ENCODE data around the gene ABHD10. TPM values are rescaled to one million over a fixed set of nuclear protein-coding genes. Genes with fewer than 3 reads are reported as not detected.

The ABHD10 gene
- total and polyA plus RNA-seq, 2 experiments from 2014 or later = 25.6 to 36.2 TPM

DNA sequence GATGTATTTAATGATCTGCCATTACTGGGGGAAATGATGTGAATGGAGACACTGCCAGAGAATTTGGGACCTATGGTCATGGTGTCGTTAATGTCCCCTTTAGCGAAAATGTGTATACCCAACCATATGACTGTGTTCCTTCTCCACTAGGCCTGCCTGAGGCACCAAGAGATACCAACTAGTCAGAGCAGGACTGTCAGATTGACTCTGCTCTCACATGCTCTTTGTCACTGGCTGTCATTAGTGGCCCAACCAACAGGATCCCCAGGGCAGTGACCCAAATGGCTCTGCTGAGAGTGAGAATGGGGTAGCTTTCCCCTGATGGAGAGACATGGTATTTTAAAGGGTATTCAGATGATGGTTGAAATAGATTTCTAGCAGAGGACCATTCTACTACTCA is 22.7 kb downstream of the ABHD10 start:
- no peak for TF ChIP-seq EZH2 (IDR thresholded peaks at IDR 0.05; ENCODE audit: borderline replicate concordance)
- TF ChIP-seq, protein P1, sequence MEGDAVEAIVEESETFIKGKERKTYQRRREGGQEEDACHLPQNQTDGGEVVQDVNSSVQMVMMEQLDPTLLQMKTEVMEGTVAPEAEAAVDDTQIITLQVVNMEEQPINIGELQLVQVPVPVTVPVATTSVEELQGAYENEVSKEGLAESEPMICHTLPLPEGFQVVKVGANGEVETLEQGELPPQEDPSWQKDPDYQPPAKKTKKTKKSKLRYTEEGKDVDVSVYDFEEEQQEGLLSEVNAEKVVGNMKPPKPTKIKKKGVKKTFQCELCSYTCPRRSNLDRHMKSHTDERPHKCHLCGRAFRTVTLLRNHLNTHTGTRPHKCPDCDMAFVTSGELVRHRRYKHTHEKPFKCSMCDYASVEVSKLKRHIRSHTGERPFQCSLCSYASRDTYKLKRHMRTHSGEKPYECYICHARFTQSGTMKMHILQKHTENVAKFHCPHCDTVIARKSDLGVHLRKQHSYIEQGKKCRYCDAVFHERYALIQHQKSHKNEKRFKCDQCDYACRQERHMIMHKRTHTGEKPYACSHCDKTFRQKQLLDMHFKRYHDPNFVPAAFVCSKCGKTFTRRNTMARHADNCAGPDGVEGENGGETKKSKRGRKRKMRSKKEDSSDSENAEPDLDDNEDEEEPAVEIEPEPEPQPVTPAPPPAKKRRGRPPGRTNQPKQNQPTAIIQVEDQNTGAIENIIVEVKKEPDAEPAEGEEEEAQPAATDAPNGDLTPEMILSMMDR (IDR thresholded peaks at IDR 0.05; ENCODE audit: poor library complexity) = no peak
- no peak for TF ChIP-seq EZH2phosphoT487 (IDR thresholded peaks at IDR 0.05; ENCODE audit: low read depth, severe bottlenecking, unreplicated experiment)
- 86% methylated on average over 2 of the region's 2 CpGs for WGBS (ENCODE audit: low lambda C conversion rate, missing lambda C conversion rate)
- H3K36me3 ChIP-seq (replicated peaks; ENCODE audit: insufficient read depth, low read depth) = no peaks in the 10 kb centered on the region
- H3K9me3 ChIP-seq (ENCODE audit: low read depth) = no peaks in the 10 kb centered on the region
- H3K4me1 ChIP-seq (ENCODE audit: insufficient read depth) = peaks cover 5% of the 10 kb centered on the region
- H3K27ac ChIP-seq = no peak overlapping the region
- no peak overlapping the region for H3K4me2 ChIP-seq
- no peak overlapping the region for H3K4me3 ChIP-seq
- H4K20me1 ChIP-seq (ENCODE audit: insufficient read depth, poor library complexity, severe bottlenecking) = no peaks in the 10 kb centered on the region
- H3K79me2 ChIP-seq = no peaks in the 10 kb centered on the region
- H3K9me2 ChIP-seq (replicated peaks; ENCODE audit: insufficient read depth) = no peaks in the 10 kb centered on the region
- H2AFZ ChIP-seq = no peak overlapping the region
- H3K27me3 ChIP-seq = peaks cover 18% of the 10 kb centered on the region
- DNase-seq (ENCODE audit: low spot score) = no peak

DNA sequence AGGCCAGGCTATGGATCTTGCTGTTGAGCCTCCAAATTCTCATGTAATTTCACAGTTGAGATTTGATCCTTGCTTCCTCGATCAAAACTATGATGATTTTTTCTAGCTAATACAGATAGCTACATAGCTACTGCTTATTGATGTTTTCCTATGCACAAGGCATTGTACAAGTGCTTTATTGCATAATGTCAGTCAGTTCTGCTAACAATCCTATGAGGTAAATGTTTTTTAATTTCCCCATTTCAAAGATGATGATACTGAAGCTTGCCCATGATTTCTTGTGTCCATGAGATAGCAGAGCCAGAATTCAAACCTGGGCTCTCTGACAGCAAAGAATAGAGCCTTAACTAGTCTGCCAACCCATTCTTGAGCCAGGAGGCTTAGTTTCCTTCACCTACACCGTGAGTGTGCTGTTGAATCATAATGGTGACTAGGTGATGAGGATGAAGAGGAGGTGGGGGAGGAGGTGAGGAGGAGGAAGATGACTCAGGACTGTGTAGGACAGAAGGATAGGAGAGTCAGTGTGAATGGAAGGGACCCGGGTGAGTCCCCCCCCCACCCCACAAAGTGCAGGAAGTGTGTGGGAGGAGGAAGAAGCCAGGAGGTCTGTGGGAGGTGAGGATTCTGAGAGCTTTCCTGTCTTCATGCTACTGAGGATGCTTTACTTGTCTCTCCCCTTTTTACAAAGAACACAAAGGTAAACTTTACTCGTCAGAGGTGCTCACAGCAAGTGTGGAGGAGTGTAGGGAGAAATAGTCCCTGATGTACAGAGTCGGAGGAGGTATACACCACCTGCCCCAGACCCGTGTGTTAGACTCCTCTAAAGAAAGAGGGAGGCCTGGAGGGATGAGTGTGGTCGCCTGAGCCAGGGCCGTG is 23.5 kb downstream of the ABHD10 start:
- H3K4me3 ChIP-seq = no peak overlapping the region
- TF ChIP-seq EZH2 (IDR thresholded peaks at IDR 0.05; ENCODE audit: borderline replicate concordance) = no peak
- TF ChIP-seq, protein P1 (IDR thresholded peaks at IDR 0.05; ENCODE audit: poor library complexity) = no peak
- no peak for TF ChIP-seq EZH2phosphoT487 (IDR thresholded peaks at IDR 0.05; ENCODE audit: low read depth, severe bottlenecking, unreplicated experiment)
- H3K9me2 ChIP-seq (replicated peaks; ENCODE audit: insufficient read depth) = no peaks in the 10 kb centered on the region
- no peak overlapping the region for H3K27ac ChIP-seq
- H3K27me3 ChIP-seq = peaks cover 18% of the 10 kb centered on the region
- no peak for DNase-seq (ENCODE audit: low spot score)
- no peak overlapping the region for H2AFZ ChIP-seq
- no peak overlapping the region for H3K4me2 ChIP-seq
- peaks cover 5% of the 10 kb centered on the region for H3K4me1 ChIP-seq (ENCODE audit: insufficient read depth)
- H4K20me1 ChIP-seq (ENCODE audit: insufficient read depth, poor library complexity, severe bottlenecking) = no peaks in the 10 kb centered on the region
- no peaks in the 10 kb centered on the region for H3K79me2 ChIP-seq
- 75% methylated on average over 8 of the region's 8 CpGs for WGBS (ENCODE audit: low lambda C conversion rate, missing lambda C conversion rate)
- H3K36me3 ChIP-seq (replicated peaks; ENCODE audit: insufficient read depth, low read depth) = no peaks in the 10 kb centered on the region
- H3K9me3 ChIP-seq (ENCODE audit: low read depth) = no peaks in the 10 kb centered on the region

DNA sequence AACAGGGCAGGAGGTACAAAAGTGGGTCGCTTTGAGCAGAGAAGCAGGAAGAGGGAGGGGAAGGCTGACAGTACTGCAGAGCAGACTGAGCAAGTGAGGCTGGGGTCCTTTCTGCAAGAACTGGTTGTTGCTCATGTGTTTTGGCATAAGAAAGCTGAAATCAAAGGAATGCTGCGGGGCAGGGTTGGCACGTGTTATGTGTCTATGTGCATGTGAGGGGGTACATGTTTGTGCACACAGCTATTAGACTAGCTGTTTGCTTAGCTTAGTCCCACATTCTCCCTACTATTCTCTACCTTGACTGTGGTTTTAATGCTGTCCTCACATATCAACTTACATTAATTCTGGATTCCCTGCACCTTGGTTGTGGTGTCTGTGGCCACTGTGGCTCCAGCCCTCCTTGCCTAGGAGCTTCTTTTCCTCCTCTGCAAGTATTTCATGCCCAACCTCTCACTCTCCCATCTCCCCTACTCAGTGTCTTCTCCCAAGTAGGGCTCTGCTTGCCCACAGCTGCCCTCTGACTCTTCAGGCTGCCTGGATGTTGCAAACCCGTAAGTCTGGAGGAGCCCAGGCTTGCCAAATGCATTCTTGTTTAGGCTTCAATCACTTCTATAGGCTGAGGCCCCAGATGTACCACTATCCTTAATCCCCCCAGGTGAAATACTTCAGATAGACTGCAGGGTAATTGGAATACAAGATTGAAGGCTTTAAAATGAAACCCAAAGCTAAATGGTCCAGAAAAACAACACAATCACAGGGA is 24.7 kb downstream of the ABHD10 start:
- Histone ChIP-seq H3K4me2 (no peak overlapping the region), H4K20me1 (ENCODE audit: insufficient read depth, poor library complexity, severe bottlenecking) (no peaks in the 10 kb centered on the region), H2AFZ (no peak overlapping the region), H3K79me2 (no peaks in the 10 kb centered on the region), H3K4me3 (no peak overlapping the region), H3K27me3 (peaks cover 15% of the 10 kb centered on the region), H3K9me3 (ENCODE audit: low read depth) (no peaks in the 10 kb centered on the region), H3K27ac (no peak overlapping the region), H3K36me3 (replicated peaks; ENCODE audit: insufficient read depth, low read depth) (no peaks in the 10 kb centered on the region), H3K9me2 (replicated peaks; ENCODE audit: insufficient read depth) (no peaks in the 10 kb centered on the region), H3K4me1 (ENCODE audit: insufficient read depth) (peaks cover 6% of the 10 kb centered on the region)
- TF ChIP-seq EZH2phosphoT487 (IDR thresholded peaks at IDR 0.05; ENCODE audit: low read depth, severe bottlenecking, unreplicated experiment) (no peak), EZH2 (IDR thresholded peaks at IDR 0.05; ENCODE audit: borderline replicate concordance) (no peak)
- TF ChIP-seq, protein P1 (IDR thresholded peaks at IDR 0.05; ENCODE audit: poor library complexity) = no peak
- 91% methylated on average over 4 of the region's 4 CpGs for WGBS (ENCODE audit: low lambda C conversion rate, missing lambda C conversion rate)
- no peak for DNase-seq (ENCODE audit: low spot score)

Measured in hepatocyte (in vitro differentiated cells).